ENCODE results near the gene CHMP4A.
A peak's percentile ranks its signal among the peaks of the same experiment; 100 is the strongest.

Gene CHMP4A

DNA sequence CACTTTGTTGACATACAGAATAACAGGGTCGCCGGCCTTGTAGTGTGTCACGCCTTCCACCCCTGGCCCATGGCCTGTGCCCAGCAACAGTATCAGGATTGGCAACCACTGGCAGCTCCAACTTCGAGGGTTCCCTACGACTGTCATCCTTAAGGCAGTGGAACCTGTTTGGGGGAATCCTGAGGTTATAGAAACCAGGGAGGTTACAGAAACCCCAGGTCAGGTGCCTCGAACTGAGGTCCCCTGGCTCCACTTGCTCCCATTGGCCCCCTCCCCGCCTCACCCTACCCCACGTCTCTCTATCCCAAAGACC is 18.5 kb downstream of the CHMP4A start:
- no peak for DNase-seq

- DNase-seq, result no peak
Measured at GRCh38 chr14:24194186-24194872, 19.0 kb downstream of the CHMP4A start.

GRCh38 chr14:24192933-24193332 is 20.4 kb downstream of the CHMP4A start:
- DNase-seq, result no peak

DNA sequence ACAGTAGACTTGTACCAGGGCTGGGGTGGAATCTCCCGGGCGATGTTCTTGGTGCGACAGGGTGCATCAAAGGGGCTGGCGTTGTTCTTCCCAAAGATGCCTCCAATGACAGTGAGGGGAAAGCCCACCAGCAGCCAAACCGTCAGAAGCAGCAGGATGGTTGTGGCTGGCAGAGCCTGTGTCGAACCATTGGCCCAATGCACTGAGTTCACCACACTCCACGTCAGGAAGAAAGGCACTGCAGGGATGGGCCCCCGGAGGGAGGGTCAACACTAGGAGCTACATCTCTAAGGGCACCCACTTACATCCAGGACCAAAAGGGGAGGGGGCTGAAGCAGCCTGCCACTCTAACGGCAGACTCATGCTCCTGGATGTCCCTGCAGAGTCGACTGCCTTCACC is 22.9 kb downstream of the CHMP4A start:
- no peak for DNase-seq

- DNase-seq, result no peak
Measured at GRCh38 chr14:24189460-24189859, 23.8 kb downstream of the CHMP4A start.

DNA sequence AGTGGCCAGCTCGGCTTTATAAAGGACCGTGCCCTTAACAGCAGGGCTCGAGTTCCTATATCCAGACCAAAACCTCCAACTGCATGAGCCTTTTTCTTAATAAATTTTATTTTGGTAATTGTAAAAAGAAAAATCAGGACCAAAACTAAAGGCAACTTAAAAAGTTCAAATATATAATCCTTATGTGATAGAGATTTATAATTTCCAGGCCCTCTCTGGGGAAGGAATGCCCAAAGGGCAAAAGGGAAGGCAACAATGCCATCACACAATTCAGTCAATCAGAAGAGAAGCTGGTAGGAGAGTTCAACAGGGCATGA is 24.3 kb downstream of the CHMP4A start:
- no peak for DNase-seq

DNA sequence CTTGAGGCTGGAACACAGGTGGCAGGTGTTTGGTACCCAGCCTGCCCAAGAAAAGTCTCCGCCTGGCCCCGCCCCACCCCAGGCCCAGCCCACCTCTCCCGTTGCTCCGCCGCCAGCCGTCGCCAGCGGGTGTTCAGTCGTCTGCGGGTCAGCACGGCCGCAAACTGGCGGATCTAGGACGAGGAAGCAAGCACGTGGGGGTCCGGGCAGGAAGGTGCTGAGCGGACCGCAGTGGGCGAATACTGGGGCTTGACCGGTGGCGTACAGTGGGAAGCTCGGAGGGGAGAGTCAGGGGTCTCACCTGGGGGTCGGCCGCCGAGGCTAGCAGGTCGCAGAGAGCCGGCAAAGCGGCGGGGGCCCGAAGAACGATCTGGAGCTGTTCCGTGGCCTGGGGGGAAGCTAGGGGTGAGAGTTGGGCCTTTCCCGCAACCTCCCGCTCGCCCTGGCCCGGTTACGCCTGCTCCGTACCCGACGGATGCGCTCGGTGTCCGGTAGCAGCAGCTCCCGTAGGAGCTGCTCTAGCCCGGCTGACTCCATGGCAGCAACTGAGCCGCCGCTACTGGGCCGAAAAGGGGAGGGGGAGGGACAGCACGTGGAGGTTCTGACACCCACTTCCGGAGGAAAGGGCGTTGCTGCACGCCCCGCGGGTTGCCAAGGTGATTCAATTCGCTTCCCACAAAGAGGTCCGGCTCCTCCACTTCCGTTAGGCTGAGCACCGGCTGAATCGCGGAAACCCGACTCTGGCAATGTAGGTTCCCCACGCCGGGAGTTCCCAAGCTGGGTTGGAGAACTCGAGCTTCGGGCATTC is 24.8 kb downstream of the CHMP4A start, which contains the start of gene IPO4:
TSS of gene IPO4 (minus strand) at position 566 of the 808 bp plus-strand sequence. CDS start at position 537, 29 bp downstream.
- peak; percentile 84 to 94 (median 93) for DNase-seq

DNA sequence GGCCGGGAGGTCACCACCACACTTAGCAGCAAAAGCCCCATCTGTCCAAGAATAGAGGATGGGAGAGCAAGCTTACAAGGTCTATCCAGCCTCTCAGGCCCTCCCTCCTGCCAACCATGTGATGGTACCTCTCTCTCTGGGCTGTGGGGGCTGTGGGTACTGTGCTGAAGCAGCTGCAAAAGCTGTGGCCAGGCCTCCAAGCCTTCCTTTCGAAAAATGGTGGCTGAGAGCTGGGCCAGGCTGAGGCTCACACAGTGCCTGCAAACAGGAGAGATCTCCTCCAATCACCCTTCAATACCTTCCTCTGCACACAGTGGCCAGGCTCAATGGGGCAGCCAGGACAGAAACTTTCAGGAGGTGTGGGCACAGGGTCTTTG is 25.8 kb downstream of the CHMP4A start:
- DNase-seq, result no peak

DNA sequence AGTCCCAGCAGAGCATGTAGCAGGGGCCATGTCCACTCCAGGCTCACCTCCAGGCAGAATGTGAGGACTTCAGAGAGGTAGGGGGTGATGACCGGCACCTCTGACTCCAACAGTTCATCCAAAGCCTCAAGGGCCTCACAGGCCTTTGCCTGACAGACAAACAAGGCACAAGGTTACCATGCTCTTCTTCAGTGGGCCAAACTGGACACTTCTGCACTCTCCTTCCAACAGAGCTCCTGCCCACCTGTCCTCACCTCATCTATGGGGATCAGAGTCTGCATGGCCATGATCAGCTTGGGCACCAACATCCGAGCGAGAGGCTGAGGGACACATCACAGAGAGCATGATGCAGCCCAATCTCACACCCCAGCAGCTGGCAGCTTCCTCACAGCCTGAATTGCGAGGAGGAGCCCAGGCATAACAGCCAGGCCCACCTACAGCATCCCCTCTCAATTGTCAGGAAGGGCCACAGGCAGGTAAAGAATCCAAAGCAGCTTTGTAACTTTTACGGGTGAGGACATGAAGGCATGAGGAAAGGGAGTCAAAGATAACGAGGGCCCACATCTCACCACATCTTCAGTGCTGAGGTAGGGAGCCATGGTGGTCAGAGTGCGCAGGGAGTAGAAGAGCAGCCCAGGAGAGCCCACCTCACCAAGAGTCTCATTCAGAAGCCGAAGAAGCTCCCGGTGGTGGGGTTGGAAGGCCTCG is 26.3 kb downstream of the CHMP4A start:
- DNase-seq, result no peak

DNA sequence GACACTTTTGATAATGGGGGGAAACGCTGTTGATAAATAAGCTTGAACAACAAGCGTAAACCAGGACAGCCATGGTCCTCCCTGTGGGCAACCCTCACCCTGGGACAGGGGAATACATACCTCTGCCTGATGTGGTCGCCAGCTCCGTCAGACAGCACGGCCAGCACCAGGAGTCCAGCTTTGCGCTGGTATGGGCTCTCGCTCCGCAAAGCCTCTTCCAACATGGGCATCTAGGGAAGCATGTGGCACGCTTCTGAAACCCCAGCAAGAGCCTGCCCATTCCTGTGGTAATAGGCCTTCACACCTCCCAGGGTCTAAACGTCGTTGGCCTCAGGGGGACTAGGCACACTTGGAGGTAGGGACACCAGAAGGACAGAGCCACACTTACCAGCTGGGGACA is 27.5 kb downstream of the CHMP4A start:
- no peak for DNase-seq

GRCh38 chr14:24185026-24185425 is 28.3 kb downstream of the CHMP4A start:
- no peak for DNase-seq

- no peak for DNase-seq
Measured at GRCh38 chr14:24184104-24184970, 29.0 kb downstream of the CHMP4A start.

GRCh38 chr14:24183014-24183481 is 30.2 kb downstream of the CHMP4A start:
- no peak for DNase-seq

DNA sequence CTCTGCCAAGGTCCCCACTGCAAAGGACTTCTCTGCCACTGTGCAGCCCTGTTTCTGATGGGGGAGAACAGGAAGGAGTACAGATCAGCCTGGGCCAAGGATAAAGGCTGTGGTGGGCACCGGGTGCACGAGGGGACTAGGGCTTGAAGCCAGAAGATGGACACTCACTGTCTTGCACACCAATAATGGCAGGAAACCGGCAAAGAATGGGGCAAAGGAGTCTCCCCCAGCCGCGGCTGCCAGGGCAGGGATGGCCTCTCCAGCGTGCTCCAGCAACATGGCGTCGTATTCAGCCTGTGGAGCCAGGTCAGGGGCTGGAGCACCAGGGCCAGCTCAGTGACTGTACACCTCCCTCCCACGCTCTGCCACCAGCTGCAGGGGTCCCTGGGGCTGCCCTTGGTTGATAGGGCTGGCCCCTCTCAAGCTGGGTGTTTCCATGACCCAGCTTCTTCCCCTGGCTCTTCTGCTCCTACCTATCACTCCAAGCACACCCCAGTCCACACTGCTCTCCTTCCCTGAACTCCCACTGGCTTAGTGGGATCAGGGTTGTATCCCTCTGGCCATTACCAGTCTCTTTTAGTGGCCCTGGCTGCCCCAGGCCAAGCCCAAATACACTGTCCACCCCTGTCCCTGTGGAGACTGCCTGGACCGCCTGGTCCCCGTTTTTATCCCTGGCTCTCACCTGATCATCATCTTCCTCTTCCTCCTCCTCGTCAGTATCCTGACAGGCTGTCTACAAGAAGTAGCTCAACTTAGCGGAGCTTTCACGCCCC is 31.0 kb downstream of the CHMP4A start:
- DNase-seq, result no peak

- no peak for DNase-seq
Measured at GRCh38 chr14:24181371-24182077, 31.8 kb downstream of the CHMP4A start.

GRCh38 chr14:24179961-24180796 is 33.1 kb downstream of the CHMP4A start:
- no peak for DNase-seq

DNA sequence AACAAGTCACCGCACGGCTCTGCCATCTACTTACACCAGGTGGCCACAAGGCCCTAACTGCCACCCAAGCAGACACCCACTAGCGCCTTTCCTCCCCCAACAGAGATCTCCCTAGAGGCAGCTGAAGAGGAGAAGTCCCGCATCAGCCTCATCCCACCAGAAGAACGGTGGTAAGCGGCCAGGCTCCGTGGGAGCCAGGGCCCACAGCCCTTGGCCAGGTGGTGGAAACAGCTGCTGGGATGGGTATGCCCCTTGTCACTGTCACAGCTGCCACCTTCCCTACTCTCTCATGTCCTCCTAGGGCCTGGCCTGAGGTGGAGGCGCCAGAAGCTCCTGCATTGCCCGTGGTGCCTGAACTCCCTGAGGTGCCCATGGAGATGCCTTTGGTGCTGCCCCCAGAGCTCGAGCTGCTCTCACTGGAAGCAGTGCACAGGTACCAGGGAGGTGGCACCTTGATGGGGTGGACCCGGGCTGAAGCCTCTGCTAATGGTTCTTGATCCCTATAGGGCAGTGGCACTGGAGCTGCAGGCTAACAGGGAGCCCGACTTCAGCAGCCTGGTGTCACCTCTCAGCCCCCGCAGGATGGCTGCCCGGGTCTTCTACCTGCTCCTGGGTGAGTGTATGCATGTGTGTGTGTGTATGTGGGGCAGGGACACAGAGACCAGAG is 33.9 kb downstream of the CHMP4A start:
- DNase-seq, result no peak

DNA sequence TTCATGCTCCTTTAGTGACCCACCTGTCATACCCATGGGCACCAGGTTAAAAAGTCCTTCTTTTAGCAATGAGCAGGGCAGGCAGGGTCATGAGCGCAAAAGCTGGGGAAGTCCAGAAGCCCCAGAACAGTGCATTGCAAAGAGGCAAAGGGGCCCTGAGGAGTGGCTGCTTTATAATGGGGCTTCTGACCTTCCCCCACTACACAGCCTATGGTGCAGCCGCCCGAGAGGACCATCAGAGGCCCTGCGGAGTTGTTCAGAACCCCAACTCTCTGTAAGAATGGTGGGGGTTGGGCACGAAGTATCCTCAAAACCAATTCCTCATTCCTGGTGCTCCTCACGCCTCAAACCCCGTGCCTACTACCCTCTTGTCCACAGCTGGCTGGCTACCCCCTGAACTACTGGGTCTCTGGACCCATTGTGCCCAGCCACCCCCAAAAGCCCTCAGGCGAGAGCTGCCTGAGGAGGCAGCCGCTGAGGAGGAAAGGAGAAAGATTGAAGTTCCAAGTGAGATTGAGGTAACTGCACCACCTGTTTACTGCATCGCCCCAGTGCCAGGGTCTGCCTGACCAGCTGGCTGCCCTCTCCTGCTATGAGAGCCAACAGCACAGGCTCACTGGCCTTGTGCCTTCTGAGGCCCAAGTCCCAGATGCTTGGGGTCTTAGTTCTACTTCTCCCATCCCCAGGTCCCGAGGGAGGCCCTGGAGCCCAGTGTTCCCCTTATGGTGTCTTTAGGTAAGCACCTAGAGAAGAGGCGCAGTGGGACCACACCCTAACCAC is 34.7 kb downstream of the CHMP4A start:
- no peak for DNase-seq

GRCh38 chr14:24177891-24178290 is 35.4 kb downstream of the CHMP4A start:
- no peak for DNase-seq
